HFF-Myc (cell line): ENCODE results near the gene CISTR.

ENCODE experiments used
- DNase-seq: peaks from one replicate; pipeline ENCODE4 v3.0.0-alpha.2; 2011; ENCODE audit warnings: low read depth; ENCODE audit errors: extremely low read depth
- H3K4me3 ChIP-seq: replicated peaks from 2 replicates; pipeline ENCODE4 v1.5.1; 2011; ENCODE audit warnings: low read depth, mild to moderate bottlenecking, control low read depth, low read length
- TF ChIP-seq, protein P1 (sequence below): IDR thresholded peaks from 2 replicates; pipeline ENCODE4 v1.5.1; 2012; ENCODE audit warnings: mild to moderate bottlenecking, low read depth, low read length, control low read depth; ENCODE audit errors: missing control alignments

CISTR gene

DNA sequence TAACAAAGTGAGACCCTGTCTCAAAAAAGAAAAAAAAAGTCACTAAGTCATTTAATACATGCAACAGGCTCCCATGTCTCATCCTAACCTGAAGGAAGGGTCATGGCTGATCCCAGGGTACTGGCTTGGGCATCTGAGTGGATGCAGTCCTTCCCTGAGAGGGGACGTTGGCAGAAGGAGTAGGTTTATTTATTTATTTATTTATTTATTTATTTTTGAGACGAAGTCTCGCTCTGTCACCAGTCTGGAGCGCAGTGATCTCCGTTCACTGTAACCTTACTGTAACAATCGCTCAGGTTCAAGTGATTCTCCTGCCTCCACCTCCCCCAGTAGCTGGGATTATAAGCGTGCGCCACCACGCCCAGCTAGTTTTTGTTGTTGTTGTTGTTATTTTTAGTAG, 17.4 kb downstream of the CISTR start:
- H3K4me3 ChIP-seq = no peak overlapping the region
- no peak for DNase-seq
- TF ChIP-seq, protein P1, sequence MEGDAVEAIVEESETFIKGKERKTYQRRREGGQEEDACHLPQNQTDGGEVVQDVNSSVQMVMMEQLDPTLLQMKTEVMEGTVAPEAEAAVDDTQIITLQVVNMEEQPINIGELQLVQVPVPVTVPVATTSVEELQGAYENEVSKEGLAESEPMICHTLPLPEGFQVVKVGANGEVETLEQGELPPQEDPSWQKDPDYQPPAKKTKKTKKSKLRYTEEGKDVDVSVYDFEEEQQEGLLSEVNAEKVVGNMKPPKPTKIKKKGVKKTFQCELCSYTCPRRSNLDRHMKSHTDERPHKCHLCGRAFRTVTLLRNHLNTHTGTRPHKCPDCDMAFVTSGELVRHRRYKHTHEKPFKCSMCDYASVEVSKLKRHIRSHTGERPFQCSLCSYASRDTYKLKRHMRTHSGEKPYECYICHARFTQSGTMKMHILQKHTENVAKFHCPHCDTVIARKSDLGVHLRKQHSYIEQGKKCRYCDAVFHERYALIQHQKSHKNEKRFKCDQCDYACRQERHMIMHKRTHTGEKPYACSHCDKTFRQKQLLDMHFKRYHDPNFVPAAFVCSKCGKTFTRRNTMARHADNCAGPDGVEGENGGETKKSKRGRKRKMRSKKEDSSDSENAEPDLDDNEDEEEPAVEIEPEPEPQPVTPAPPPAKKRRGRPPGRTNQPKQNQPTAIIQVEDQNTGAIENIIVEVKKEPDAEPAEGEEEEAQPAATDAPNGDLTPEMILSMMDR = no peak

DNA sequence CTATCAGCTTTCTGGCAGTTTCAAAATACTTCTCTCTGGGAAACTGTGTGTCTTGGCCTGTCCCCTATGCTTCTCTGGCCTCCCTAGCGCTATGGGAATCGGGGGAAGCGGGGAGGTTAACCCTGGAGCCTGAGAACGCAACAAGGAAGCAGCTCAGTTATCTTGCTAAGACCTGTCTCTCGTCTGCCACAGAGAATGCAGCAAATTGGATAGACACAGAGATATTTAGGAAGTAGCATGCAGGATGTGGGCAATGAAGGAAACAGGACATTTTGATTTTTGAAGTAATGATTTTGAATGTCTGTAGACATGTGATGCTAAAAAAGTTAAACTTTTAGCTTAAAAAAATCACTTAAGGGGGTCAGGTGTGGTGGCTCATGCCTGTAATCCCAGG, 18.0 kb downstream of the CISTR start:
- TF ChIP-seq, protein P1 = no peak
- DNase-seq = no peak
- H3K4me3 ChIP-seq = no peak overlapping the region

DNA sequence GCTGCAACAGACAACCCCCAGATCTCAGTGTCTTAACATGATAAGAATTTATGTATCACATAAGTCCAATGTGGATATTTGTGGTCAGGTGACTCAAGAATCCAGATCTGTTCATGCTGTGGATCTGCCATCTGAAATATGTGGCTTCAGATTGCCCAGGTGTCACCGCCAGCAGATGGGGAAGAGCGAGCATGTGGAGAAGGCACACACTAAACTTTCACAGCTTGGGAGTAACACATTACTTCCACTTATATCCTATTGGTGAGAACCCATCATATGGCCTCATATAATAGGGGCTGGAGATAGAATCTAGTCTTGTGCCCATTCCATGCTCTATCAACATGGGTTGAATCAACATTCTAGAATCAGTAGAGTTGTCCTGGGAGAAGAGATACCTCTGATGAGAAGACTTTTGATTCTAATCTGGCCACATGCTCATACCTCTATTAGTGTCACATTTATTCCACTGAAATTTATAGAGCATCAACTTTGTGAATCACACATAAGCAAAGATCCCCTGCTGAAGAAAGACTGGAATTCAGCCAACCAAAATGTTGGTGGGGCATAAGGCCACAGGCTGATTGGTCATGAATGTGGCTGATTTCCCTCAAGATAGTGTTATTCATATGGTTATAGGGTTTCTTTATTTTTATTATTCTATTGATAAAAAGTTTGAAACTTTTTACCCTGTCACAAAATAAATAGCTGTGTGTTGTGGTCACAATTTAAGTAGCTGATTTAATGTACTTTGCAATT, 18.6 kb downstream of the CISTR start:
- DNase-seq = no peak
- H3K4me3 ChIP-seq = no peak overlapping the region
- TF ChIP-seq, protein P1 = no peak

DNA sequence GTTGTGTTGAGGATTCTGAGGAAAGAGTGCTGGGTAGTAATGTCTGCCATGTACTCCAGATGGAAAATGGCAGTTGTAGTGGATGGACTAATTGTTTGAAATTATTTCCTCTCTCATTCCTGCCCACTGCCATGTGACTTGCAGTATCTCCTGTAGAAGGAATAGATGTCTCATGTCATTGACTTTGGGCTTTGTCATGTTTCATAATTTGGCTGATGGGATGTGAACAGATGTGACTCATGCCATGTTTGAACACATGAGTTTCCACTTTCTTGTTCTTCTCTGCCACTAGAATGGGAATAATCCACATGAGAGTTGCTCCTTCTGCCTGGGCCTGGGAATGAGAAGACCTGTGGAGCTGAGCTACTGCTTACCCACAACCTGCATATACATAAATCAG, 22.1 kb downstream of the CISTR start:
- TF ChIP-seq, protein P1 = no peak
- DNase-seq = no peak
- no peak overlapping the region for H3K4me3 ChIP-seq

DNA sequence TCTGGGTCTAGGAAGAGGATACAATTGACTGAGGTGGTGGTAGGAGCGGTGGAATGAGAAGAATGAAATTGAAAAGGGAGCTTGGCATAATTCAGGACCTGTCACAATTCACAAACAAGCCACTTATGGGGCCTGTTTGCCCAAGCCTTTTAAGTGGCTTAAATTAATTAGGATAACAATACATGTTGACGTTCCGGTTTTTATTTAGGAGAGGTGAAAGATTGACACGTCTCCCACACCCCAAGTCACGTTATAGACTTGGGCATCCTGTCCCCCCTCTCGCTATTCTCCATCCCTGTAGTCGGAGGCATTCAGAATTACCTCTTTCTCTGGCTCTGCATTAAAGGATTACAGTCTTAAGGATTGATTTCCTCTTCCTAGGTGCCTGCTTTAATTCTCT, 23.6 kb downstream of the CISTR start:
- TF ChIP-seq, protein P1 = no peak
- H3K4me3 ChIP-seq = peak overlapping the region; percentile 83
- DNase-seq = no peak

DNA sequence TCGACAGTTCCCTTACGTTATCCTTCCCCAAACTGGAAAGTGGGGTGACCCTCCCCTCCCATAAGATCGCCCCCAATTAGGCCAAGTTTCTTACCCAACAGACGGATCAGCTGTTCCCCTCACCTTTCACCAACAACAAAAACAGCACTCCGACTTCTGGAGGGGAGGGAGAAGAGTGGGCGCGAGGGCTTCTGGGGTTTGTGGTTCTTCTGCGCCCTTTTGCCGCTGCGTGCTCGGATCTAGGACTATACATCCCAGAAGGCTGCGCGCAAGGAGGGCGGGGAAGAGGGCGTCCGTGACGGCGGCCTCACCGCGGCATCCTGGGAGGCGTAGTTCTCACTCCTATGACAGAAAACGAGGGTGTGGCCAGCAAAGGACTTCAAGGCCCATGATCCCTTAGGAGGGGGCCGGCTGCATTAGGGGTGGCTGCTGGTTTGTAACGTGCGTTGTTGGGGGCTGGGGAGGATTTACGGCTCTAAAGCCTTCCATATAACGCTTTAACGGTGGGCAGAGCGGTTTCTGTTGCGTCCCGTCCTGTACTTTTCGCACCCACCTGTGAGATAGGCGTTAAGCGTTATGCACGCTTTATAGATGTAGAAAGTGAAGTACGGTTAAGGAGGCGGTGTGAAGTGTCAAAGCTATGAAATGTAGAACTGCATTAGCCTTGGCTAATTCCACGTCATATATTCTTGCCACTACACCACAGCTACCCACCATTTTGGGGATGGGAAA, 24.3 kb downstream of the CISTR start, which contains the start of gene CALCOCO1:
CALCOCO1 (minus strand) TSS at position 143 of the 732 bp plus-strand sequence. CDS start 2,210 bp downstream, outside the sequence.
- H3K4me3 ChIP-seq = peak within 1 kb of the TSS; percentile 83
- peak; percentile 94 for DNase-seq
- TF ChIP-seq, protein P1 = no peak
